ENCODE measurements around the gene LSM14B.

LSM14B gene

GRCh38 chr20:62168061-62168460 is 45.8 kb downstream of the LSM14B start:
- TF ChIP-seq CREB5 (CRISPR knock-in tag; IDR thresholded peaks at IDR 0.05; ENCODE audit: low read depth) (no peak), ISL1 (CRISPR knock-in tag; IDR thresholded peaks at IDR 0.05) (no peak), ZNF8 (CRISPR knock-in tag; IDR thresholded peaks at IDR 0.05) (no peak), ZFP3 (CRISPR knock-in tag; IDR thresholded peaks at IDR 0.05) (no peak), ESRRG (CRISPR knock-in tag; IDR thresholded peaks at IDR 0.05) (no peak), TCF4 (CRISPR knock-in tag; IDR thresholded peaks at IDR 0.05; ENCODE audit: borderline replicate concordance) (no peak), RARB (CRISPR knock-in tag; IDR thresholded peaks at IDR 0.05) (no peak), ZFP30 (CRISPR knock-in tag; IDR thresholded peaks at IDR 0.05) (no peak), ARNTL (CRISPR knock-in tag; IDR thresholded peaks at IDR 0.05; ENCODE audit: borderline replicate concordance, low read depth) (no peak), CSDC2 (CRISPR knock-in tag; IDR thresholded peaks at IDR 0.05) (no peak), SNAI2 (CRISPR knock-in tag; IDR thresholded peaks at IDR 0.05) (no peak), TOX (CRISPR knock-in tag; IDR thresholded peaks at IDR 0.05; ENCODE audit: borderline replicate concordance) (no peak), CSRNP3 (CRISPR knock-in tag; IDR thresholded peaks at IDR 0.05) (no peak)
- ATAC-seq = no peak

- ATAC-seq = no peak
- TF ChIP-seq ZNF70 (CRISPR knock-in tag; IDR thresholded peaks at IDR 0.05) (no peak), BACH2 (CRISPR knock-in tag; IDR thresholded peaks at IDR 0.05; ENCODE audit: borderline replicate concordance) (no peak), PPARA (CRISPR knock-in tag; IDR thresholded peaks at IDR 0.05; ENCODE audit: borderline replicate concordance) (no peak), ISL1 (CRISPR knock-in tag; IDR thresholded peaks at IDR 0.05) (no peak), ZC3H10 (CRISPR knock-in tag; IDR thresholded peaks at IDR 0.05) (no peak)
These were observed 46.7 kb downstream of the LSM14B start for GRCh38 chr20:62168890-62169435.

DNA sequence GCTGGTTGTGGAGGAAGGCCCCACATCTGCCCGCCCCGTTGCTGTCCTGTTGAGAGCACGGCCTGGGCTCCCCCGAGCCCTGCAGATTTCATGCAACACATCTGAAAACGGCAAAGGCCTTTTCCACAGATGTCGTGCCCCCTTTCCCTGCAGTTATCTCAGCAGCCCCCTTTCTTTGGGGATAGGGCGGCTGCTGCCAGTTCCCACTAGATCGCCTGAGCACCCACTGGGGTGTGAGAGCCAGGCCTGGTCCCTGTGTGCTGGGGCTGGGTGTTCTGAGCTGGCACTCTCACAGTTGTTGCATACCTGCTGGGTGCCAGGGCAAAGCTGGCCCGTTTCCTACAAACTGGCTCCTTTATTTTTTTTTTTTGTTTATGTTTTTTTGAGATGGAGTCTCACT is 48.3 kb downstream of the LSM14B start:
- ATAC-seq = no peak
- TF ChIP-seq ZNF565 (CRISPR knock-in tag; conservative IDR thresholded peaks at IDR 0.05; ENCODE audit: low read depth) (no peak), TCF4 (CRISPR knock-in tag; IDR thresholded peaks at IDR 0.05; ENCODE audit: borderline replicate concordance) (no peak), ZC3H10 (CRISPR knock-in tag; IDR thresholded peaks at IDR 0.05) (no peak), RARB (CRISPR knock-in tag; IDR thresholded peaks at IDR 0.05) (no peak), ARNTL (CRISPR knock-in tag; IDR thresholded peaks at IDR 0.05; ENCODE audit: borderline replicate concordance, low read depth) (no peak), CSRNP3 (CRISPR knock-in tag; IDR thresholded peaks at IDR 0.05) (no peak), ZFP30 (CRISPR knock-in tag; IDR thresholded peaks at IDR 0.05) (no peak), SNAI2 (CRISPR knock-in tag; IDR thresholded peaks at IDR 0.05) (no peak), ESRRG (CRISPR knock-in tag; IDR thresholded peaks at IDR 0.05) (no peak), TOX (CRISPR knock-in tag; IDR thresholded peaks at IDR 0.05; ENCODE audit: borderline replicate concordance) (no peak), PATZ1 (CRISPR knock-in tag; IDR thresholded peaks at IDR 0.05; ENCODE audit: borderline replicate concordance) (no peak), CREB5 (CRISPR knock-in tag; IDR thresholded peaks at IDR 0.05; ENCODE audit: low read depth) (no peak), BACH2 (CRISPR knock-in tag; IDR thresholded peaks at IDR 0.05; ENCODE audit: borderline replicate concordance) (no peak), GLIS3 (CRISPR knock-in tag; IDR thresholded peaks at IDR 0.05) (no peak), ZNF8 (CRISPR knock-in tag; IDR thresholded peaks at IDR 0.05) (no peak), CSDC2 (CRISPR knock-in tag; IDR thresholded peaks at IDR 0.05) (no peak), ZNF70 (CRISPR knock-in tag; IDR thresholded peaks at IDR 0.05) (no peak)
- TF ChIP-seq, protein P1, sequence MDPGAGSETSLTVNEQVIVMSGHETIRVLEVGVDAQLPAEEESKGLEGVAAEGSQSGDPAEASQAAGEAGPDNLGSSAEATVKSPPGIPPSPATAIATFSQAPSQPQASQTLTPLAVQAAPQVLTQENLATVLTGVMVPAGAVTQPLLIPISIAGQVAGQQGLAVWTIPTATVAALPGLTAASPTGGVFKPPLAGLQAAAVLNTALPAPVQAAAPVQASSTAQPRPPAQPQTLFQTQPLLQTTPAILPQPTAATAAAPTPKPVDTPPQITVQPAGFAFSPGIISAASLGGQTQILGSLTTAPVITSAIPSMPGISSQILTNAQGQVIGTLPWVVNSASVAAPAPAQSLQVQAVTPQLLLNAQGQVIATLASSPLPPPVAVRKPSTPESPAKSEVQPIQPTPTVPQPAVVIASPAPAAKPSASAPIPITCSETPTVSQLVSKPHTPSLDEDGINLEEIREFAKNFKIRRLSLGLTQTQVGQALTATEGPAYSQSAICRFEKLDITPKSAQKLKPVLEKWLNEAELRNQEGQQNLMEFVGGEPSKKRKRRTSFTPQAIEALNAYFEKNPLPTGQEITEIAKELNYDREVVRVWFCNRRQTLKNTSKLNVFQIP (CRISPR knock-in tag; IDR thresholded peaks at IDR 0.05; ENCODE audit: borderline replicate concordance, low read depth) = no peak

Data from SK-N-SH treated with all-trans-retinoic acid at 6 μM for 48 hours (cell line).